ENCODE measurements around the gene CHAD.

DNA sequence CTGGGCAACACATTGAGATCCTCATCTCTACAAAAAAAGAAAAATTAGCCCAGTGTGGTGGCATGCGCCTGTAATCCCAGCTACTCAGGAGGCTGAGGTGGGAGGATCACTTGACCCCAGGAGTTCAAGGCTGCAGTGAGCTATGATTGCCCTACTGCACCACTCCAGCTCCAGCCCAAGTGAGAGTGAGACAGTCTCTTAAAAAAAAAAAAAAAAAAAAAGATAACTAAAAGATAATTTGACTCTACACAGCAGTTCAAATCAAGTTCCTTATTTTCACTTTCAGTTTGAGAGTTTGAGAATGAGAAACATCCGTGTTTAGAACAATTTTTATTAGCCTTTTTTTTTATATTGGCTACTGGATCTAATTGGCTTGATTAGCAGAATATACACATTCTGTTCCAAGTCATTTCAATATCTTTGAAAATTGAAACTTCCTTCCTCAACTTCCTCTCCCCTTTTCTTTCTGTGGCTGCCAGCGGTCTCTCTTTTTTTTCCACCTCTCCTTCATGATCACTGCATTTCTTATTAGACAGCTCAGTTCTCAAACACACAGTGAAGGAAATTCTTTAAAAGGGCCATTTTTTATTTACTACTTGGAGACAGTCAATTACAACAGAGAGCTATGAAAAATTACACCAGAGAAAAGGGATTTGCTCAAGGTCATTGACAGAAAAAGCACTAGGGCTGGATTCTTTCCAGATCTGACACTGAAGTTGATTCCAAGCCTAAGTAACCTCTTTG, 47.2 kb downstream of the CHAD start:
- TF ChIP-seq CREB5 (CRISPR knock-in tag; IDR thresholded peaks at IDR 0.05; ENCODE audit: low read depth) (no peak), SNAI2 (CRISPR knock-in tag; IDR thresholded peaks at IDR 0.05) (no peak), ZFP3 (CRISPR knock-in tag; IDR thresholded peaks at IDR 0.05) (no peak), ARNTL (CRISPR knock-in tag; IDR thresholded peaks at IDR 0.05; ENCODE audit: borderline replicate concordance, low read depth) (no peak), POU6F1 (CRISPR knock-in tag; IDR thresholded peaks at IDR 0.05; ENCODE audit: borderline replicate concordance, low read depth) (no peak), ESRRG (CRISPR knock-in tag; IDR thresholded peaks at IDR 0.05) (no peak), ZC3H10 (CRISPR knock-in tag; IDR thresholded peaks at IDR 0.05) (no peak)
- TF ChIP-seq, protein P1, sequence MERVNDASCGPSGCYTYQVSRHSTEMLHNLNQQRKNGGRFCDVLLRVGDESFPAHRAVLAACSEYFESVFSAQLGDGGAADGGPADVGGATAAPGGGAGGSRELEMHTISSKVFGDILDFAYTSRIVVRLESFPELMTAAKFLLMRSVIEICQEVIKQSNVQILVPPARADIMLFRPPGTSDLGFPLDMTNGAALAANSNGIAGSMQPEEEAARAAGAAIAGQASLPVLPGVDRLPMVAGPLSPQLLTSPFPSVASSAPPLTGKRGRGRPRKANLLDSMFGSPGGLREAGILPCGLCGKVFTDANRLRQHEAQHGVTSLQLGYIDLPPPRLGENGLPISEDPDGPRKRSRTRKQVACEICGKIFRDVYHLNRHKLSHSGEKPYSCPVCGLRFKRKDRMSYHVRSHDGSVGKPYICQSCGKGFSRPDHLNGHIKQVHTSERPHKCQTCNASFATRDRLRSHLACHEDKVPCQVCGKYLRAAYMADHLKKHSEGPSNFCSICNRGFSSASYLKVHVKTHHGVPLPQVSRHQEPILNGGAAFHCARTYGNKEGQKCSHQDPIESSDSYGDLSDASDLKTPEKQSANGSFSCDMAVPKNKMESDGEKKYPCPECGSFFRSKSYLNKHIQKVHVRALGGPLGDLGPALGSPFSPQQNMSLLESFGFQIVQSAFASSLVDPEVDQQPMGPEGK (CRISPR knock-in tag; IDR thresholded peaks at IDR 0.05; ENCODE audit: borderline replicate concordance) = no peak
- TF ChIP-seq, protein P2, sequence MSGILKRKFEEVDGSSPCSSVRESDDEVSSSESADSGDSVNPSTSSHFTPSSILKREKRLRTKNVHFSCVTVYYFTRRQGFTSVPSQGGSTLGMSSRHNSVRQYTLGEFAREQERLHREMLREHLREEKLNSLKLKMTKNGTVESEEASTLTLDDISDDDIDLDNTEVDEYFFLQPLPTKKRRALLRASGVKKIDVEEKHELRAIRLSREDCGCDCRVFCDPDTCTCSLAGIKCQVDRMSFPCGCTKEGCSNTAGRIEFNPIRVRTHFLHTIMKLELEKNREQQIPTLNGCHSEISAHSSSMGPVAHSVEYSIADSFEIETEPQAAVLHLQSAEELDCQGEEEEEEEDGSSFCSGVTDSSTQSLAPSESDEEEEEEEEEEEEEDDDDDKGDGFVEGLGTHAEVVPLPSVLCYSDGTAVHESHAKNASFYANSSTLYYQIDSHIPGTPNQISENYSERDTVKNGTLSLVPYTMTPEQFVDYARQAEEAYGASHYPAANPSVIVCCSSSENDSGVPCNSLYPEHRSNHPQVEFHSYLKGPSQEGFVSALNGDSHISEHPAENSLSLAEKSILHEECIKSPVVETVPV (CRISPR knock-in tag; IDR thresholded peaks at IDR 0.05) = no peak

All from SK-N-SH treated with all-trans-retinoic acid at 6 μM for 48 hours (cell line).